Testis (tissue), 2 donors: Measurements from ENCODE around the gene BHMT.

Experiments
- POLR2A ChIP-seq: fragments of 450-650 bp; IDR thresholded peaks from one replicate; pipeline ENCODE4 v1.6.1; 2017; ENCODE audit warnings: antibody characterized with exemption, mild to moderate bottlenecking, moderate library complexity
- TF ChIP-seq, protein P1 (sequence below), 3 experiments: fragments of 450-650 bp in 2 of 3; fragments of 200-600 bp in 1 of 3; sonication (generic) in 1 of 3; IDR thresholded peaks; one replicate each; pipeline ENCODE4 v1.5.1; 2016 to 2019; ENCODE audit warnings: antibody characterized with exemption in 3 of 3, mild to moderate bottlenecking in 2 of 3, moderate library complexity in 1 of 3

DNA sequence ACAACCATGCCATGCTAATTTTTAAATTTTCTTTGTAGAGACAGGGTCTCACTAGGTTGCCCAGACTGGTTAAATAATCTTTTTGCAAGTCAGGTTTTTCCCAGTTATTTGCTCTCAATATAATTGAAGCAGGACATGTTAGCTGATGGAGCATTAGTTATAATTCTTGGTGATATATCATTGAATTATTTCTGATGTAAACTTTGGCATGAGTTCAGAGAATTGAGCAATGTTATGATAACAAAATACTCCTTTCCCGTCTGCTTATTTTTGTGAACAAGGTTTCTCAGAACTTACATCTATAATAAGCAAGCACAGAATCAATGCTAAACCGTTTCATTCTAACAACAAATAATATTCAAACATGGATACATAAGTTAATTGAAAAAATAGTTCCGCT is 37.8 kb downstream of the BHMT start:
- TF ChIP-seq, protein P1, sequence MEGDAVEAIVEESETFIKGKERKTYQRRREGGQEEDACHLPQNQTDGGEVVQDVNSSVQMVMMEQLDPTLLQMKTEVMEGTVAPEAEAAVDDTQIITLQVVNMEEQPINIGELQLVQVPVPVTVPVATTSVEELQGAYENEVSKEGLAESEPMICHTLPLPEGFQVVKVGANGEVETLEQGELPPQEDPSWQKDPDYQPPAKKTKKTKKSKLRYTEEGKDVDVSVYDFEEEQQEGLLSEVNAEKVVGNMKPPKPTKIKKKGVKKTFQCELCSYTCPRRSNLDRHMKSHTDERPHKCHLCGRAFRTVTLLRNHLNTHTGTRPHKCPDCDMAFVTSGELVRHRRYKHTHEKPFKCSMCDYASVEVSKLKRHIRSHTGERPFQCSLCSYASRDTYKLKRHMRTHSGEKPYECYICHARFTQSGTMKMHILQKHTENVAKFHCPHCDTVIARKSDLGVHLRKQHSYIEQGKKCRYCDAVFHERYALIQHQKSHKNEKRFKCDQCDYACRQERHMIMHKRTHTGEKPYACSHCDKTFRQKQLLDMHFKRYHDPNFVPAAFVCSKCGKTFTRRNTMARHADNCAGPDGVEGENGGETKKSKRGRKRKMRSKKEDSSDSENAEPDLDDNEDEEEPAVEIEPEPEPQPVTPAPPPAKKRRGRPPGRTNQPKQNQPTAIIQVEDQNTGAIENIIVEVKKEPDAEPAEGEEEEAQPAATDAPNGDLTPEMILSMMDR (IDR thresholded peaks at IDR 0.05), result no peak
- TF ChIP-seq POLR2A, result no peak
